ENCODE data around the gene ANKRD53.

DNA sequence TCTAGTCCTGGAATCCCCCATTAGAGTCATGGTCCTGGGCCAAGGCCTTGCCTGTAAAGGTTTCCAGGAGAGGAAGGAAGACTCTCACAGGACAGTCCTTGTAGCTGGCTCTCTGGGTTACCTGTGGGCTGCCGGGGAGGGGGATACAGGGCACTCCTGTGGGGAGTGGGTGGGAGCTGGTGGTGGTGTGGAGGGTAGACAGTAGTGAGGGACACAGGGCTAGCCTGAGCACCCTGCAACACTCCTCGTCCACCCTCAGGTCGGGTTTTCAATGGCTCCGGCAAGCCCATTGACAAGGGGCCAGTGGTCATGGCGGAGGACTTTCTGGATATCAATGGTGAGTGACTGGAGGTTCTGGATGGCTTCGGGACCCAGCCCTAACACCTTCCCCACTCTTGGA, 19.7 kb upstream of the ANKRD53 start:
- TF ChIP-seq, protein P1, sequence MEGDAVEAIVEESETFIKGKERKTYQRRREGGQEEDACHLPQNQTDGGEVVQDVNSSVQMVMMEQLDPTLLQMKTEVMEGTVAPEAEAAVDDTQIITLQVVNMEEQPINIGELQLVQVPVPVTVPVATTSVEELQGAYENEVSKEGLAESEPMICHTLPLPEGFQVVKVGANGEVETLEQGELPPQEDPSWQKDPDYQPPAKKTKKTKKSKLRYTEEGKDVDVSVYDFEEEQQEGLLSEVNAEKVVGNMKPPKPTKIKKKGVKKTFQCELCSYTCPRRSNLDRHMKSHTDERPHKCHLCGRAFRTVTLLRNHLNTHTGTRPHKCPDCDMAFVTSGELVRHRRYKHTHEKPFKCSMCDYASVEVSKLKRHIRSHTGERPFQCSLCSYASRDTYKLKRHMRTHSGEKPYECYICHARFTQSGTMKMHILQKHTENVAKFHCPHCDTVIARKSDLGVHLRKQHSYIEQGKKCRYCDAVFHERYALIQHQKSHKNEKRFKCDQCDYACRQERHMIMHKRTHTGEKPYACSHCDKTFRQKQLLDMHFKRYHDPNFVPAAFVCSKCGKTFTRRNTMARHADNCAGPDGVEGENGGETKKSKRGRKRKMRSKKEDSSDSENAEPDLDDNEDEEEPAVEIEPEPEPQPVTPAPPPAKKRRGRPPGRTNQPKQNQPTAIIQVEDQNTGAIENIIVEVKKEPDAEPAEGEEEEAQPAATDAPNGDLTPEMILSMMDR (IDR thresholded peaks at IDR 0.05), result no peak
- TF ChIP-seq POLR2AphosphoS5 (IDR thresholded peaks at IDR 0.05), result no peak

Measured in upper lobe of left lung (tissue), 4 donors.